Psoas muscle (tissue), 8 donors: Measurements from ENCODE around the gene XRCC1. TPM values are rescaled to one million over a fixed set of nuclear protein-coding genes. Genes with fewer than 3 reads are reported as not detected.

Experiments
- ATAC-seq, 4 donors: fragments of 200-7000 bp; cut with Tn5 transposase; one replicate each; pipeline ENCODE4 v1.9.1; 2020; ENCODE audit warnings: moderate library complexity in 3 of 4, mild to moderate bottlenecking in 2 of 4
- DNase-seq, 2 donors: peaks; one replicate each; pipeline ENCODE4 v3.0.0-alpha.2; 2020
- H3K27ac ChIP-seq: fragments of 200-600 bp; one replicate; pipeline ENCODE4 v1.8.0; 2022
- H3K27me3 ChIP-seq, 3 donors: fragments of 200-600 bp in 1 of 3; one replicate each; pipeline versions ENCODE4 v1.6.1 to v1.8.0; 2013 to 2022; ENCODE audit warnings: low read length in 2 of 3, mild to moderate bottlenecking in 2 of 3, moderate library complexity in 1 of 3; ENCODE audit not compliant: insufficient read depth in 3 of 3
- H3K36me3 ChIP-seq, 2 donors: fragments of 200-600 bp in 1 of 2; one replicate each; pipeline versions ENCODE4 v1.6.1 to v1.8.0; 2013 to 2022; ENCODE audit warnings: low read depth in 1 of 2, mild to moderate bottlenecking in 1 of 2, moderate library complexity in 1 of 2; ENCODE audit not compliant: insufficient read depth in 1 of 2
- H3K4me1 ChIP-seq: fragments of 200-600 bp; one replicate; pipeline ENCODE4 v1.8.0; 2022
- H3K4me3 ChIP-seq: fragments of 200-600 bp; one replicate; pipeline ENCODE4 v1.8.0; 2022; ENCODE audit warnings: mild to moderate bottlenecking
- H3K9me3 ChIP-seq: fragments of 200-600 bp; one replicate; pipeline ENCODE4 v1.8.0; 2022
- CTCF ChIP-seq: fragments of 200-600 bp; IDR thresholded peaks from one replicate; pipeline ENCODE4 v1.8.0; 2022; ENCODE audit warnings: antibody characterized with exemption
- WGBS, 3 donors: extraction: QIAGEN DNeasy Blood & Tissue Kit; methylation state at CpG; one replicate each; pipeline versions ENCODE4 v1.1.6 to v1.1.7; 2013; 5-methylcytosine and 5-hydroxymethylcytosine counted together
- intact Hi-C, 2 donors: fragments of 100-400 bp; cut with DNase I; formaldehyde crosslinking; loops; one replicate each; pipeline versions ENCODE4 v1.11.0 to v1.14.2; 2022
- long read RNA-seq, 2 donors: library from polyadenylated mRNA; unstranded; transcript quantifications; one replicate each; pipeline ENCODE4 v2.0.0, GENCODE V29; 2021
- polyA plus RNA-seq, 3 donors: library from polyadenylated mRNA; stranded (reverse); fragments of 200-250 nt; gene quantifications; one replicate each; pipeline ENCODE4 v1.2.3, GENCODE V29; 2013
- total RNA-seq, 4 donors: library from RNA; stranded (reverse); fragmentation: NEBNext Ultra II Directional in 2 of 4; extraction: Animal tissue kit (Norgen Biotek cat#: 25700) in 2 of 4; gene quantifications; one replicate each; pipeline versions ENCODE4 v1.2.1 to v1.2.4, GENCODE V29; 2021 to 2023
- donor health status: healthy with polysubstance abuse.
- donor health status: DM: no; HTN: no; CAD: no; lungs with moderate emphysema.
- donor health status: Bipolar disorder and iron deficiency.
- donor health status: healthy.
- donor health status: DM: yes; HTN: yes; CAD: no.
- donor health status: DM: no; HTN: no; CAD: no.
- donor health status: DM: no; HTN: no; CAD: no.
- donor health status: DM: yes; HTN: yes; CAD: no.

XRCC1 gene
- 10 to 100 TPM; 12.7 to 22.1 (median 14.8) TPM for total RNA-seq
- 10 to 100 TPM; 13.5 to 21.6 (median 14.1) TPM for polyA plus RNA-seq
- long read RNA-seq, donor 1, partial matches to known transcripts: 5 of 9 reads
- long read RNA-seq, donor 1, other reads (novel, unspliced or antisense): 1 of 9 reads
- long read RNA-seq, donor 2, partial matches to known transcripts: 19 of 26 reads
- long read RNA-seq, donor 2, other reads (novel, unspliced or antisense): 3 of 26 reads

- TF ChIP-seq CTCF: no peak
- peak; percentile 100 for ATAC-seq
- intact Hi-C loops: no loop called here
These were observed at the start of gene XRCC1, which contains the start of gene PINLYP for GRCh38 chr19:43575156-43575950. Gene XRCC1 (minus strand): TSS chr19:43575527. CDS start chr19:43575458, 69 bp downstream. Gene PINLYP (plus strand): TSS chr19:43575801. CDS start chr19:43577192, 1,391 bp downstream.

GRCh38 chr19:43624933-43625332 lies 49.6 kb upstream of the XRCC1 start:
- H3K36me3 ChIP-seq: no peaks in the 10 kb centered on the region
- H3K27ac ChIP-seq: no peak overlapping the region
- no peak overlapping the region for H3K4me3 ChIP-seq
- H3K9me3 ChIP-seq: no peaks in the 10 kb centered on the region
- TF ChIP-seq CTCF: no peak
- ATAC-seq: peak in 1 of 4 donors; percentile 34
- H3K27me3 ChIP-seq: no peaks in the 10 kb centered on the region
- DNase-seq: peak; percentile 31 to 68
- intact Hi-C loops: no loop called here
- 29 to 46% (median 39%) methylated on average over 30 of the region's 30 CpGs for WGBS, 3 donors
- H3K4me1 ChIP-seq: peaks cover 3% of the 10 kb centered on the region

More at GRCh38 chr19:43575156-43575950, at the start of gene XRCC1, which contains the start of gene PINLYP:
- Histone ChIP-seq H3K27ac (peak within 1 kb of the TSS; percentile 86), H3K4me1 (peaks cover 12% of the 10 kb centered on the region), H3K4me3 (peak within 1 kb of the TSS; percentile 97), H3K9me3 (no peaks in the 10 kb centered on the region), H3K27me3 (no peaks in the 10 kb centered on the region), H3K36me3 (peaks cover 0 to 26% of the 10 kb centered on the region in 2 donors)
- peak; percentile 98 to 99 for DNase-seq
- WGBS, 3 donors: 0% methylated on average over 42 to 51 of the region's 51 CpGs

GRCh38 chr19:43623889-43624670 lies 48.8 kb upstream of the XRCC1 start:
- Histone ChIP-seq H3K36me3 (no peaks in the 10 kb centered on the region), H3K9me3 (no peaks in the 10 kb centered on the region), H3K4me3 (no peak overlapping the region), H3K4me1 (peaks cover 3% of the 10 kb centered on the region), H3K27ac (no peak overlapping the region), H3K27me3 (no peaks in the 10 kb centered on the region)
- DNase-seq (no peak), ATAC-seq (no peak)
- WGBS, 3 donors: 76 to 79% (median 78%) methylated on average over 35 of the region's 35 CpGs
- no peak for TF ChIP-seq CTCF
- intact Hi-C loops: no loop called here

- DNase-seq (no peak), ATAC-seq (no peak)
- no peak for TF ChIP-seq CTCF
- Histone ChIP-seq H3K9me3 (no peaks in the 10 kb centered on the region), H3K27me3 (no peaks in the 10 kb centered on the region), H3K36me3 (no peaks in the 10 kb centered on the region), H3K4me1 (peaks cover 3% of the 10 kb centered on the region), H3K4me3 (no peak overlapping the region), H3K27ac (no peak overlapping the region)
- intact Hi-C loops: no loop called here
- 68 to 73% (median 70%) methylated on average over 1 of the region's 1 CpG for WGBS, 3 donors
These were observed 47.6 kb upstream of the XRCC1 start for GRCh38 chr19:43622956-43623355.
